Measurements from ENCODE around the gene ATP23. TPM values are rescaled to one million over a fixed set of nuclear protein-coding genes. Genes with fewer than 3 reads are reported as not detected.

The ATP23 gene
- total RNA-seq, 1 donor from 2014 or later: 3.4 TPM

DNA sequence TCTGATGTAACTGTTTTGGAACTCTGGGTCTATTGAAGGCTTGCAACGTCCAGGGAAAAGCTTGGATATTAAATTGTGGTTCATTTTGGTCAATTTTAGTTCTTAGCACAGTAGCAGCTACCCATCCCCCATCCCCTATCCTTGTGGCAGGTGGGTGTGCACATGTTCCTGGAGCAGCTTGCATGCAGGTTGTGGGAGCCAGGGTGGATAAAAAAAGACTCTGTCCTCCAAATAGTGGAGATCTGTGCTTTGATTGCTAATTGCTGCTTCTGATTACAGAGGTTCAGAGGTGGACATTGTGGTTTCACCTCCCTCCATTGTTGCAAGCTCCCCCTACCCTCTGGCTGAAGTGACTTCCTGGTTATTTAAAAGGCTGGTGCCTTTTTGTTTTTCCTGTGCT lies 23.1 kb downstream of the ATP23 start:
- H4K20me1 ChIP-seq (ENCODE audit: insufficient read depth, low read length): no peaks in the 10 kb centered on the region
- H3K79me2 ChIP-seq (ENCODE audit: insufficient read depth, low read length): no peaks in the 10 kb centered on the region
- Mint-ChIP-seq H3K27ac (ENCODE audit: unreplicated experiment) (no peak overlapping the region), H3K4me1 (ENCODE audit: low read depth, unreplicated experiment) (no peaks in the 10 kb centered on the region), H3K27me3 (ENCODE audit: low read depth, unreplicated experiment) (no peaks in the 10 kb centered on the region), H3K4me3 (ENCODE audit: unreplicated experiment) (no peak overlapping the region), H3K9me3 (ENCODE audit: unreplicated experiment) (peaks cover 12% of the 10 kb centered on the region), H3K36me3 (ENCODE audit: low read depth, unreplicated experiment) (peaks cover 3% of the 10 kb centered on the region)
- no peaks in the 10 kb centered on the region for H3K27me3 ChIP-seq (ENCODE audit: insufficient read depth, low read length)
- no peak overlapping the region for H3K27ac ChIP-seq (ENCODE audit: low read depth, low read length)
- H3K4me3 ChIP-seq (ENCODE audit: insufficient read depth, low read depth, low read length): no peak overlapping the region
- no peak overlapping the region for H3K4me2 ChIP-seq (ENCODE audit: low read length)
- no peaks in the 10 kb centered on the region for H3K9me3 ChIP-seq (ENCODE audit: insufficient read depth, low read depth, low read length)
- FAIRE-seq (no peak), DNase-seq (ENCODE audit: low read depth) (no peak)
- TF ChIP-seq EZH2 (IDR thresholded peaks at IDR 0.05; ENCODE audit: insufficient read depth, low read length): no peak
- TF ChIP-seq, protein P1, sequence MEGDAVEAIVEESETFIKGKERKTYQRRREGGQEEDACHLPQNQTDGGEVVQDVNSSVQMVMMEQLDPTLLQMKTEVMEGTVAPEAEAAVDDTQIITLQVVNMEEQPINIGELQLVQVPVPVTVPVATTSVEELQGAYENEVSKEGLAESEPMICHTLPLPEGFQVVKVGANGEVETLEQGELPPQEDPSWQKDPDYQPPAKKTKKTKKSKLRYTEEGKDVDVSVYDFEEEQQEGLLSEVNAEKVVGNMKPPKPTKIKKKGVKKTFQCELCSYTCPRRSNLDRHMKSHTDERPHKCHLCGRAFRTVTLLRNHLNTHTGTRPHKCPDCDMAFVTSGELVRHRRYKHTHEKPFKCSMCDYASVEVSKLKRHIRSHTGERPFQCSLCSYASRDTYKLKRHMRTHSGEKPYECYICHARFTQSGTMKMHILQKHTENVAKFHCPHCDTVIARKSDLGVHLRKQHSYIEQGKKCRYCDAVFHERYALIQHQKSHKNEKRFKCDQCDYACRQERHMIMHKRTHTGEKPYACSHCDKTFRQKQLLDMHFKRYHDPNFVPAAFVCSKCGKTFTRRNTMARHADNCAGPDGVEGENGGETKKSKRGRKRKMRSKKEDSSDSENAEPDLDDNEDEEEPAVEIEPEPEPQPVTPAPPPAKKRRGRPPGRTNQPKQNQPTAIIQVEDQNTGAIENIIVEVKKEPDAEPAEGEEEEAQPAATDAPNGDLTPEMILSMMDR (IDR thresholded peaks at IDR 0.05; ENCODE audit: insufficient read depth, low read depth, low read length): no peak
- H3K36me3 ChIP-seq (ENCODE audit: insufficient read depth, low read length): no peaks in the 10 kb centered on the region
- H3K9ac ChIP-seq (ENCODE audit: low read length): no peak overlapping the region
- no peaks in the 10 kb centered on the region for H3K4me1 ChIP-seq (ENCODE audit: insufficient read depth, low read length)
- H2AFZ ChIP-seq (ENCODE audit: low read depth, low read length): no peak overlapping the region

DNA sequence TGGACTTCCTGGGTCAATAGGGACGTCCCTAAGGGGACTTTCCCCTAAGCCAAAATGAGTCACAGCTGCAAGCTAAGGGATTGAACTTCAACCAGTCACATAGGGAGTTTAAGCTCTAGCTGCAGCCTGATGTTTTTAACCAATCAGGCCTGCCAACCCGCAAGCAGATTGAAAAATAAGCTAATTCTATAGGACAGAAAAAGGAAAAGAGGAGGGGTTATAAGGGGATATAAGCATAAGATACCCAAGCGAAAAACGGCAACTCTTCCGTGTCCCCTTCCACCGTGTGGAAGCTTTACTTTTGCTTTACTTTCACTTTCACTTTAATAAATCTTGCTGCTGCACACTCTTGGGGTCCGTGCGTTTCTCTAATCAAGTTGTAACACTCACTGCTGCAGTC lies 24.4 kb downstream of the ATP23 start:
- Mint-ChIP-seq H3K4me1 (ENCODE audit: low read depth, unreplicated experiment) (no peaks in the 10 kb centered on the region), H3K27me3 (ENCODE audit: low read depth, unreplicated experiment) (no peaks in the 10 kb centered on the region), H3K27ac (ENCODE audit: unreplicated experiment) (no peak overlapping the region), H3K36me3 (ENCODE audit: low read depth, unreplicated experiment) (peaks cover 3% of the 10 kb centered on the region), H3K9me3 (ENCODE audit: unreplicated experiment) (peaks cover 9% of the 10 kb centered on the region), H3K4me3 (ENCODE audit: unreplicated experiment) (no peak overlapping the region)
- FAIRE-seq: no peak
- DNase-seq (ENCODE audit: low read depth): no peak
- H3K36me3 ChIP-seq (ENCODE audit: insufficient read depth, low read length): no peaks in the 10 kb centered on the region
- TF ChIP-seq, protein P1 (IDR thresholded peaks at IDR 0.05; ENCODE audit: insufficient read depth, low read depth, low read length): no peak
- TF ChIP-seq EZH2 (IDR thresholded peaks at IDR 0.05; ENCODE audit: insufficient read depth, low read length): no peak
- no peaks in the 10 kb centered on the region for H3K79me2 ChIP-seq (ENCODE audit: insufficient read depth, low read length)
- no peak overlapping the region for H2AFZ ChIP-seq (ENCODE audit: low read depth, low read length)
- no peaks in the 10 kb centered on the region for H4K20me1 ChIP-seq (ENCODE audit: insufficient read depth, low read length)
- no peaks in the 10 kb centered on the region for H3K27me3 ChIP-seq (ENCODE audit: insufficient read depth, low read length)
- no peak overlapping the region for H3K4me3 ChIP-seq (ENCODE audit: insufficient read depth, low read depth, low read length)
- no peak overlapping the region for H3K9ac ChIP-seq (ENCODE audit: low read length)
- H3K27ac ChIP-seq (ENCODE audit: low read depth, low read length): no peak overlapping the region
- H3K4me2 ChIP-seq (ENCODE audit: low read length): no peak overlapping the region
- no peaks in the 10 kb centered on the region for H3K4me1 ChIP-seq (ENCODE audit: insufficient read depth, low read length)
- no peaks in the 10 kb centered on the region for H3K9me3 ChIP-seq (ENCODE audit: insufficient read depth, low read depth, low read length)

DNA sequence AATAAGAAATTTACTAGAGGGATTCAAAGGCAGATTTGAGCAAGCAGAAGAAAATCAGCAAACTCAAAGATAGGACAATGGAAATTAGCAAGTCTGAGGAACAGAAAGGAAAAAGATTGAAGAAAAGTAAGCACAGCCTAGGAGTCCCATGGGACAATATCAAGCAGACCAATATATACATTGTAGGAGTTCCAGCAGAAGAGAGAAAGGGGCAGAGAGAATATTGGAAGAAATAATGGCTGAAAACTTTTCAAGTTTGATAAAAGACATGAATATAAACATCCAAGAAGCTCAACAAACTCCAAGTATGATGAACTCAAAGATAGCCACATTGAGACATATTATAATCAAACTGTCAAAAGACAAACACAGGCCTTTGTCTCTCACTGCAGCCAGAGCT lies 25.2 kb downstream of the ATP23 start:
- Histone ChIP-seq H3K9me3 (ENCODE audit: insufficient read depth, low read depth, low read length) (no peaks in the 10 kb centered on the region), H3K4me3 (ENCODE audit: insufficient read depth, low read depth, low read length) (no peak overlapping the region), H3K4me2 (ENCODE audit: low read length) (no peak overlapping the region), H3K9ac (ENCODE audit: low read length) (no peak overlapping the region), H3K36me3 (ENCODE audit: insufficient read depth, low read length) (no peaks in the 10 kb centered on the region), H3K4me1 (ENCODE audit: insufficient read depth, low read length) (no peaks in the 10 kb centered on the region), H3K27me3 (ENCODE audit: insufficient read depth, low read length) (no peaks in the 10 kb centered on the region), H4K20me1 (ENCODE audit: insufficient read depth, low read length) (no peaks in the 10 kb centered on the region), H2AFZ (ENCODE audit: low read depth, low read length) (no peak overlapping the region), H3K27ac (ENCODE audit: low read depth, low read length) (no peak overlapping the region), H3K79me2 (ENCODE audit: insufficient read depth, low read length) (no peaks in the 10 kb centered on the region)
- peaks cover 3% of the 10 kb centered on the region for H3K36me3 Mint-ChIP-seq (ENCODE audit: low read depth, unreplicated experiment)
- H3K9me3 Mint-ChIP-seq (ENCODE audit: unreplicated experiment): peaks cover 5% of the 10 kb centered on the region
- TF ChIP-seq, protein P1 (IDR thresholded peaks at IDR 0.05; ENCODE audit: insufficient read depth, low read depth, low read length): no peak
- TF ChIP-seq EZH2 (IDR thresholded peaks at IDR 0.05; ENCODE audit: insufficient read depth, low read length): no peak
- no peak overlapping the region for H3K27ac Mint-ChIP-seq (ENCODE audit: unreplicated experiment)
- DNase-seq (ENCODE audit: low read depth): no peak
- no peak for FAIRE-seq
- no peaks in the 10 kb centered on the region for H3K4me1 Mint-ChIP-seq (ENCODE audit: low read depth, unreplicated experiment)
- no peak overlapping the region for H3K4me3 Mint-ChIP-seq (ENCODE audit: unreplicated experiment)
- no peaks in the 10 kb centered on the region for H3K27me3 Mint-ChIP-seq (ENCODE audit: low read depth, unreplicated experiment)

All from astrocyte (in vitro differentiated cells and primary cell).